HG03565 (cell line): ENCODE measurements around the gene ADAMTS17.

Experiments used
- ATAC-seq: cut with Tn5 transposase; IDR thresholded peaks from one replicate; pipeline ENCODE4 v1.9.1; 2021; ENCODE audit warnings: mild to moderate bottlenecking, moderate library complexity; ENCODE audit not compliant: unreplicated experiment

Gene ADAMTS17, protein sequence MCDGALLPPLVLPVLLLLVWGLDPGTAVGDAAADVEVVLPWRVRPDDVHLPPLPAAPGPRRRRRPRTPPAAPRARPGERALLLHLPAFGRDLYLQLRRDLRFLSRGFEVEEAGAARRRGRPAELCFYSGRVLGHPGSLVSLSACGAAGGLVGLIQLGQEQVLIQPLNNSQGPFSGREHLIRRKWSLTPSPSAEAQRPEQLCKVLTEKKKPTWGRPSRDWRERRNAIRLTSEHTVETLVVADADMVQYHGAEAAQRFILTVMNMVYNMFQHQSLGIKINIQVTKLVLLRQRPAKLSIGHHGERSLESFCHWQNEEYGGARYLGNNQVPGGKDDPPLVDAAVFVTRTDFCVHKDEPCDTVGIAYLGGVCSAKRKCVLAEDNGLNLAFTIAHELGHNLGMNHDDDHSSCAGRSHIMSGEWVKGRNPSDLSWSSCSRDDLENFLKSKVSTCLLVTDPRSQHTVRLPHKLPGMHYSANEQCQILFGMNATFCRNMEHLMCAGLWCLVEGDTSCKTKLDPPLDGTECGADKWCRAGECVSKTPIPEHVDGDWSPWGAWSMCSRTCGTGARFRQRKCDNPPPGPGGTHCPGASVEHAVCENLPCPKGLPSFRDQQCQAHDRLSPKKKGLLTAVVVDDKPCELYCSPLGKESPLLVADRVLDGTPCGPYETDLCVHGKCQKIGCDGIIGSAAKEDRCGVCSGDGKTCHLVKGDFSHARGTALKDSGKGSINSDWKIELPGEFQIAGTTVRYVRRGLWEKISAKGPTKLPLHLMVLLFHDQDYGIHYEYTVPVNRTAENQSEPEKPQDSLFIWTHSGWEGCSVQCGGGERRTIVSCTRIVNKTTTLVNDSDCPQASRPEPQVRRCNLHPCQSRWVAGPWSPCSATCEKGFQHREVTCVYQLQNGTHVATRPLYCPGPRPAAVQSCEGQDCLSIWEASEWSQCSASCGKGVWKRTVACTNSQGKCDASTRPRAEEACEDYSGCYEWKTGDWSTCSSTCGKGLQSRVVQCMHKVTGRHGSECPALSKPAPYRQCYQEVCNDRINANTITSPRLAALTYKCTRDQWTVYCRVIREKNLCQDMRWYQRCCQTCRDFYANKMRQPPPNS

DNA sequence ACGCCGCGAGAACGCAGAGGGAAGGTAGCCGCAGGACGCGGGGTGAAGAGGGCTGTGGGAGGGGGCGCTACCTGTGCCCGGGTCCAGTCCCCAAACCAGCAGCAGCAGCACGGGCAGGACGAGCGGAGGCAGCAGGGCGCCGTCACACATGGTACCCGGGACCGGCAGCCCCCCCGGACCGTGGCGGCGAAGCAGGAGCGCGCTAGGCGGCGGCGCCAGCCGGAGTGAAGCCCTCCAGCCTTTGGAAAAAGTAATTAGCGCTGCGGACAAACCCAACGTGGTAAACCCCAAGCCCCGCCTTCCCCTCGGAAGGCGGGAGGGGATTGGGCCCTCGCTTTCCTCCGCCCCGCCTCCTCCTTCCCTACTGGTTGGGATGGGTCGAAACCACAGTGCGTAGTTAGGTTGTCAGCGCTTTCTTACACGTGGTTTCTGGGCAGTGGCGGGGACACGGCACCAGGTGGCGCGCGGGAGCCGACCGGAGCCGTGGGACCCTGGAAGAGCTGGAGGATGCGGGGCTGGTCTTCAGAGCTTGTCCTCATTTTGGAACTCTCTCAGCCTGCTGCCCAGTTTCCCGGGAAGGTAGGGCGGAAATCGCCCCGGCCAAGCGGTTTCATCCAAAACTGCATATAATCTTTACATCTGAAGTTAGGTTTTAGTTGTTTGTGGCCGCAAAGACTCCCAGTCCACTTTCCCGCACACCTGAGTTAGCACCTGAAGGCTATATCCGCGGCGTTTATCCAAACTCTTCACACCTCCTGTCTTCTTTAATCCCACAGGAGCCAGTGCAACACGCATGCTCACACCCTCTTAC, at the start of gene ADAMTS17:
Gene ADAMTS17, minus strand, starts transcription at position 226 of the 811 bp plus-strand sequence. Its CDS starts 76 bp downstream, at position 150.
- ATAC-seq: peak; percentile 96

GRCh38 chr15:100385300-100386050, 43.7 kb upstream of the ADAMTS17 start:
- no peak for ATAC-seq

DNA sequence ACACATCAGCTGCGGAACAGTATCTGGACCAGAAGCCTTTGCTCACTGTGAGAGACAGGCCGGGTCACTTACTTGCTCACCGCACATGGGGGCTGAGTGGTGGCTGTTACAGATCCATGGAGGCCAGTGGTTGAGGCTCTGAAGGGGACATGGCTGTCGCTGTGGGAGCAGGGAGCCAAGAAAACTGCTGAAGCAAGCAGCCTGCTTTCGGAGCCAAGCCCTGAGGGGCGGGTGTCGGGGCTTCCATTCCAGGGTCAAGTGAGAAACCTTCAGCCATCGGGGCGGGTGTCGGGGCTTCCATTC, 42.3 kb upstream of the ADAMTS17 start:
- no peak for ATAC-seq

DNA sequence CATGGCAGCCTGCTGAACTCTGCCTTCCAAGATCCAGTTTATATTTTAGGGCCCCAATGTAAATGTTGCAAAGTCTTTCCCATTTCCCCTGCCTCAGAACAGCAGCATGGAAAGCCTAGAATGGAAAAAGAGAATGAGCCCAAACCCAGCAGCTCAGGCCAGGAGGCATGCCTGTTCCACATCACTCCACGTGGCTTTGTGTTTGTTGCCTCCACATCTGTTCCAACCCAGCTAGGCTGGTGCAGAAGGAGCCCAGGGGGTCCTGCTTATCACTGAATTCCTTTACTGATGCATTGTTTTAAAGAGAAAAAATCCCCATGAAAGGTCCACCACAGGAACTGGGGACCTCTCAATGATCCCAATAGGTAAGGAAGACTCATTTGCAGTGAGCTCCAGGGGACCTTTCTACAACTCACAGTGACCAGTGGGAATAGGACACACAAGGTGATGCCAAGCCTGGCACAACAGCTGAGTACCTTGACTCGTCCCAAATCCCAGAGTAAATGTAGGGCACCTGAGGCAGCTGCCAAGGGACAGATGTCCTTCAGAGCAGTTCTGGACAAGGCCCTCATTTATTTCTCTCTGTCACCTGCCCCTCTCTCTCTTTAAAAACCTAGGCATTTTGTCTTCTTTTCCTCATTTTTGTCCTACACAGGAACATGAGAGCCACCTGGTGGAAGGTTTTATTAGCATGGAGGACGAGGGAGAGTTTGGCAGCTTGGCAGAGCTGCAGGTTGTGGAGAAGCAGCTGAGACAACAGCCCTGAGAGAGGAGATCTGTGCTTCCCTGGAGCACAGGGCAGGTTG, 41.7 kb upstream of the ADAMTS17 start:
- no peak for ATAC-seq

GRCh38 chr15:100373942-100374341, 32.2 kb upstream of the ADAMTS17 start:
- ATAC-seq: no peak

- ATAC-seq: no peak
Measured at GRCh38 chr15:100373120-100373896, 31.5 kb upstream of the ADAMTS17 start.

DNA sequence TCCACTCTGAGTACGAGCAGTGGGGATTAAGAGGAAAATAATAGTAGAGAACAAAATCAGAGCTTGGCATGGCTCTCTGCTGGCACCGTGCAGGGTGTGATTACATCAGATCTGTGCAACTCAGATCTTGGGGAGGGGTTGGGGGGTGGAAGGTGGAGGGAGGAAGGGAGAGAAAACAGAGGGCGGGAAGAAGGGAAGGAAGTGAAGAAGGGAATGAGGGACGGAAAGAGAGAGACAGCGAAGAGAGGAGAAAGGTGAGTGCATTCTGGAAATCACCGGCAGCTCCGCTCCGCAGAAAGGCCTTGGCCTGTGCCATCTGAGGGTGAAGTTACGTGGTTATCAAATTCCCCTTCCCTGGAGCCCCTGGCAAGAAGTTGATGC, 31.0 kb upstream of the ADAMTS17 start:
- no peak for ATAC-seq

- ATAC-seq: no peak
Measured at GRCh38 chr15:100355342-100355741, 13.6 kb upstream of the ADAMTS17 start.

- peak; percentile 49 for ATAC-seq
Measured at GRCh38 chr15:100353449-100353848, 11.7 kb upstream of the ADAMTS17 start.

GRCh38 chr15:100350434-100351226, 8.9 kb upstream of the ADAMTS17 start:
- ATAC-seq: no peak

- peak; percentile 86 for ATAC-seq
Measured at GRCh38 chr15:100349696-100350433, 8.1 kb upstream of the ADAMTS17 start.

DNA sequence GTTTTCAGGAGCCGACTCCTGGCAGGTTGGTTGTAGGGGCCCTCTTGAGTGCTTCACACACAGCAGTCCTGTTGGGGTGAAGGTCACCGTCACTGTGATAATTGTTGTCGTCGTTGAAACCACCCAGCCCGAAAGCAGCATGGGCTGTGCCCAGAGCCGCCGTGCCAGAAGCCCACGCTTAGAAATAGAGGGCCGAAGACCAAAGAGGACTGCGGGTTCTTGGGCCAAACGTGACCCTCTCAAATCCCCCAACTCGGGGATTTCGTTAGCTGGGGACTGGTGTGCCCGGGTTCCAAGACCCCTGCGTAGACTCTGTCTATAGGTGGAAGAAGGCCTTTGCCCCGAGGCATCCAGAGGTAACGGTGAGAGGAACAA, 7.5 kb upstream of the ADAMTS17 start:
- no peak for ATAC-seq

GRCh38 chr15:100348578-100348977, 6.8 kb upstream of the ADAMTS17 start:
- ATAC-seq: no peak

DNA sequence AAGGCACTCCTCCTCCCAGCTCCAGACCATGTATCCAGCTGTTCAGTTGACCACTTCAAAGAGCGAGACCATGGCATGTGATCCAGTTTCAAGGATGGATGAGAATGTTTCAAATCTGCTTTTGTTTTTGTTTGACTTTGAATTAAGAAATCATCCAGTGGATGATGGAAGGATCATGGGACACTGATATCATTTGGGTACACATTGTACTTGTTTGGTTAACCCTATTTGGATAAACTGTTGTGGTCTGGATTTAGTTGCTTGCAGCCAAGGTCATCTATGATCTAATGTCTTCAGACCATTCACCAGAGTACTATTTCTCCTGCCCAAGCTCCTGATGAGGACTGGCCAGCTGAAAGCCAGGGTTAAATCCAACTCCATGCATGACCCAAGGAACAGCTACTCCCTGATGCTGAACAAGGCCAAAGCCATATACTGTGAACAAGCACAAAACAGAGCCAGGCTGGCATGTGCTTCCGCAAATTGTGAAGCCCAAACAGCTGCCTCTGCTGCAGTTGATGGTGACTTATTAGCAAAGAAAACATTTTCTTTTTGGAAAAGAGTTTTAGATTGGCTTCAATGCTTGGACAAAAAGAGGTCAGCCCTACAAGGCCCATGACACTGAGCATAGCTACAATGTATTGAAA, 5.2 kb upstream of the ADAMTS17 start:
- ATAC-seq: no peak

DNA sequence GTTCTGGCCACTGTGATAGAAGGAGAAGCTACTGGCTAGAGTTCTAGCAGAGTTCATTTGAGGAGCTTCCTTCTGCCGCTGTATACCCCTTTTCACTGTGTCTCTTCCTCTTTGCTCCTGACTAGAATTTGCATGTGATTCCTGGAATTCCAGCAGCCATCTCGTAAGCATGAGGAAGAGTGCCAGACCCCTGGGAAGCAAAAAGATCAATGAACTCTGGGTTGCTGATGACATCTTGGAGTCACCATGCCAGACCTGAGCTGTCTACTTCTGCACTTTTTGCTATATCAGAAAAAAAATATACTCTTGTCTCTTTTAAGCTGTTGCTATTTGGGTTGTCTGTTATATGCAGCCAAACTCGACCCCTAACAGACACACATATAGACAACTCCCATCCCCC, 3.7 kb upstream of the ADAMTS17 start:
- ATAC-seq: no peak

DNA sequence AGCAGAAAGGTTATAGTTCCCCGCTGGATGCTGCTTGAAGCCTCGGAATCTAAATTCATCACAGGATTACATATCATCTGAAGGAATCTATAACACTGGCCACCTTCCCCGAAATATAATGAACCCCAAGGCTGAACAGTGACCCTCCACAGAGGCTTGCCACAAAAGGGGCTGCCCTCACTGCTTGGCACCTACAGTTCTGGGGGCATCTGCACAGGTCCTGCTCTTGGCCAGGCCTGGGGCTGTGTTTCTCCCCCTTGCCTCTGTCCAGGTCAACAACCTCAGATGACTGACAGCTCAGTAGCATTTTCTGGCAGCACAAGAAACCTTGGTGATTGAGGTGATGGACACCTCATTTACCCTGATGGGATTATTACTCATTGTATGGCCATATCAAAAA, 1.5 kb upstream of the ADAMTS17 start:
- ATAC-seq: no peak
